Effector memory CD4-positive, alpha-beta T cell (primary cell): ENCODE results near the gene TRIO.

Source experiments
- DNase-seq, 3 donors: peaks; one replicate each; pipeline ENCODE4 v3.0.0-alpha.2; 2020
- H3K27ac ChIP-seq: 2 replicates; pipeline ENCODE4 v1.7.0; 2013; ENCODE audit warnings: mild to moderate bottlenecking, low read length, moderate library complexity; ENCODE audit not compliant: insufficient read depth, poor library complexity, severe bottlenecking
- H3K27me3 ChIP-seq: replicated peaks from 2 replicates; pipeline ENCODE4 v1.7.0; 2013; ENCODE audit warnings: mild to moderate bottlenecking, low read length; ENCODE audit not compliant: insufficient read depth, control insufficient read depth, poor library complexity, severe bottlenecking
- H3K36me3 ChIP-seq: 2 replicates; pipeline ENCODE4 v1.7.0; 2013; ENCODE audit warnings: mild to moderate bottlenecking, low read length, moderate library complexity; ENCODE audit not compliant: control insufficient read depth, insufficient read depth
- H3K4me1 ChIP-seq: 2 replicates; pipeline ENCODE4 v1.7.0; 2013; ENCODE audit warnings: low read length, mild to moderate bottlenecking; ENCODE audit not compliant: control insufficient read depth, insufficient read depth, poor library complexity, severe bottlenecking
- H3K4me3 ChIP-seq: 2 replicates; pipeline ENCODE4 v1.7.0; 2013; ENCODE audit warnings: low read length, low read depth, mild to moderate bottlenecking; ENCODE audit not compliant: insufficient read depth, poor library complexity, severe bottlenecking
- H3K9me3 ChIP-seq: 2 replicates; pipeline ENCODE4 v1.7.0; 2013; ENCODE audit warnings: mild to moderate bottlenecking, low read length, moderate library complexity; ENCODE audit not compliant: control insufficient read depth

The TRIO gene

GRCh38 chr5:14365831-14366430 lies 222.8 kb downstream of the TRIO start:
- H3K4me1 ChIP-seq = no peaks in the 10 kb centered on the region
- no peaks in the 10 kb centered on the region for H3K27me3 ChIP-seq
- no peak for DNase-seq
- H3K27ac ChIP-seq = no peak overlapping the region
- no peak overlapping the region for H3K4me3 ChIP-seq
- no peaks in the 10 kb centered on the region for H3K36me3 ChIP-seq
- no peaks in the 10 kb centered on the region for H3K9me3 ChIP-seq

GRCh38 chr5:14366763-14367162 lies 223.6 kb downstream of the TRIO start:
- Histone ChIP-seq H3K4me1 (no peaks in the 10 kb centered on the region), H3K9me3 (no peaks in the 10 kb centered on the region), H3K36me3 (no peaks in the 10 kb centered on the region), H3K27ac (no peak overlapping the region), H3K4me3 (no peak overlapping the region), H3K27me3 (no peaks in the 10 kb centered on the region)
- no peak for DNase-seq

GRCh38 chr5:14367364-14367763 lies 224.2 kb downstream of the TRIO start:
- H3K4me3 ChIP-seq = no peak overlapping the region
- DNase-seq = no peak
- no peaks in the 10 kb centered on the region for H3K4me1 ChIP-seq
- H3K27ac ChIP-seq = no peak overlapping the region
- H3K9me3 ChIP-seq = no peaks in the 10 kb centered on the region
- no peaks in the 10 kb centered on the region for H3K27me3 ChIP-seq
- no peaks in the 10 kb centered on the region for H3K36me3 ChIP-seq

GRCh38 chr5:14369780-14370179 lies 226.6 kb downstream of the TRIO start:
- no peaks in the 10 kb centered on the region for H3K9me3 ChIP-seq
- H3K27me3 ChIP-seq = no peaks in the 10 kb centered on the region
- H3K27ac ChIP-seq = no peak overlapping the region
- H3K4me3 ChIP-seq = no peak overlapping the region
- no peaks in the 10 kb centered on the region for H3K4me1 ChIP-seq
- DNase-seq = no peak
- no peaks in the 10 kb centered on the region for H3K36me3 ChIP-seq

GRCh38 chr5:14370386-14370785 lies 227.2 kb downstream of the TRIO start:
- Histone ChIP-seq H3K4me3 (no peak overlapping the region), H3K27me3 (no peaks in the 10 kb centered on the region), H3K27ac (no peak overlapping the region), H3K9me3 (no peaks in the 10 kb centered on the region), H3K4me1 (no peaks in the 10 kb centered on the region), H3K36me3 (no peaks in the 10 kb centered on the region)
- DNase-seq = no peak

GRCh38 chr5:14373685-14374084 lies 230.5 kb downstream of the TRIO start:
- DNase-seq = no peak
- Histone ChIP-seq H3K9me3 (no peaks in the 10 kb centered on the region), H3K36me3 (no peaks in the 10 kb centered on the region), H3K27me3 (no peaks in the 10 kb centered on the region), H3K4me1 (no peaks in the 10 kb centered on the region), H3K4me3 (no peak overlapping the region), H3K27ac (no peak overlapping the region)

GRCh38 chr5:14374100-14374499 lies 231.0 kb downstream of the TRIO start:
- DNase-seq = no peak
- H3K4me3 ChIP-seq = no peak overlapping the region
- H3K4me1 ChIP-seq = no peaks in the 10 kb centered on the region
- H3K27me3 ChIP-seq = no peaks in the 10 kb centered on the region
- no peaks in the 10 kb centered on the region for H3K36me3 ChIP-seq
- H3K27ac ChIP-seq = no peak overlapping the region
- no peaks in the 10 kb centered on the region for H3K9me3 ChIP-seq

GRCh38 chr5:14376789-14377188 lies 233.6 kb downstream of the TRIO start:
- Histone ChIP-seq H3K4me1 (no peaks in the 10 kb centered on the region), H3K27ac (no peak overlapping the region), H3K9me3 (no peaks in the 10 kb centered on the region), H3K36me3 (no peaks in the 10 kb centered on the region), H3K4me3 (no peak overlapping the region), H3K27me3 (no peaks in the 10 kb centered on the region)
- DNase-seq = no peak

GRCh38 chr5:14379739-14380497 lies 236.8 kb downstream of the TRIO start:
- Histone ChIP-seq H3K4me3 (no peak overlapping the region), H3K4me1 (no peaks in the 10 kb centered on the region), H3K27me3 (no peaks in the 10 kb centered on the region), H3K27ac (no peak overlapping the region), H3K9me3 (no peaks in the 10 kb centered on the region), H3K36me3 (no peaks in the 10 kb centered on the region)
- DNase-seq = no peak

- Histone ChIP-seq H3K4me3 (no peak overlapping the region), H3K36me3 (no peaks in the 10 kb centered on the region), H3K27me3 (no peaks in the 10 kb centered on the region), H3K4me1 (no peaks in the 10 kb centered on the region), H3K27ac (no peak overlapping the region), H3K9me3 (no peaks in the 10 kb centered on the region)
- DNase-seq = no peak
These were observed 237.6 kb downstream of the TRIO start for GRCh38 chr5:14380712-14381111.
